ENCODE measurements around the gene ZNF358. TPM values are rescaled to one million over a fixed set of nuclear protein-coding genes. Genes with fewer than 3 reads are reported as not detected.

Gene ZNF358
- total and polyA plus RNA-seq, 12 donors = 61.4 to 167 (median 76.5) TPM

- Histone ChIP-seq H3K4me3 (peak overlapping the region in 8 of 10 donors; percentile 10 to 45 (median 41)), H3K4me1 (peaks cover 0 to 7% (median 0%) of the 10 kb centered on the region in 9 donors), H3K27me3 (no peaks in the 10 kb centered on the region), H3K27ac (peak overlapping the region in 1 of 10 donors; percentile 10), H3K9me3 (no peaks in the 10 kb centered on the region), H3K36me3 (peaks cover 0 to 69% (median 20%) of the 10 kb centered on the region in 9 donors)
- DNase-seq (peak; percentile 69 to 74), ATAC-seq (peak; percentile 92 to 96 (median 94))
- TF ChIP-seq CTCF (IDR thresholded peaks at IDR 0.05) = no peak
- 28 to 35% methylated on average over 44 to 51 of the region's 51 CpGs for WGBS, 2 donors
- intact Hi-C loops (cut with DNase I) = loop anchor here in 1 of 10 donors (1.0 kb wide), 1 partner anchor 16 kb away; the partner anchor contains the start of gene PNPLA6
Observed at GRCh38 chr19:7550987-7551761, 35.3 kb downstream of the ZNF358 start.

GRCh38 chr19:7552781-7553180 lies 36.9 kb downstream of the ZNF358 start:
- no peak for DNase-seq
- Histone ChIP-seq H3K36me3 (peaks cover 0 to 79% (median 33%) of the 10 kb centered on the region in 9 donors), H3K27me3 (no peaks in the 10 kb centered on the region), H3K4me3 (no peak overlapping the region), H3K27ac (no peak overlapping the region), H3K9me3 (no peaks in the 10 kb centered on the region), H3K4me1 (peaks cover 0 to 6% (median 0%) of the 10 kb centered on the region in 9 donors)
- intact Hi-C loops (cut with DNase I) = no loop called here
- no peak for ATAC-seq
- 71 to 91% methylated on average over 2 of the region's 2 CpGs for WGBS, 2 donors
- TF ChIP-seq CTCF (IDR thresholded peaks at IDR 0.05) = no peak

GRCh38 chr19:7554565-7554964 lies 38.7 kb downstream of the ZNF358 start:
- intact Hi-C loops (cut with DNase I) = no loop called here
- peaks cover 0 to 95% (median 47%) of the 10 kb centered on the region in 9 donors for H3K36me3 ChIP-seq
- TF ChIP-seq CTCF (IDR thresholded peaks at IDR 0.05) = no peak
- DNase-seq = no peak
- ATAC-seq = no peak
- no peak overlapping the region for H3K27ac ChIP-seq
- H3K27me3 ChIP-seq = no peaks in the 10 kb centered on the region
- peaks cover 0 to 6% (median 0%) of the 10 kb centered on the region in 9 donors for H3K4me1 ChIP-seq
- H3K9me3 ChIP-seq = no peaks in the 10 kb centered on the region
- 90% methylated on average over 28 of the region's 28 CpGs for WGBS, 2 donors
- H3K4me3 ChIP-seq = no peak overlapping the region

- no peak for ATAC-seq
- no peak for TF ChIP-seq CTCF (IDR thresholded peaks at IDR 0.05)
- peaks cover 0 to 95% (median 46%) of the 10 kb centered on the region in 9 donors for H3K36me3 ChIP-seq
- H3K9me3 ChIP-seq = no peaks in the 10 kb centered on the region
- H3K27ac ChIP-seq = no peak overlapping the region
- DNase-seq = no peak
- no peak overlapping the region for H3K4me3 ChIP-seq
- peaks cover 0 to 6% (median 0%) of the 10 kb centered on the region in 9 donors for H3K4me1 ChIP-seq
- intact Hi-C loops (cut with DNase I) = no loop called here
- 69 to 74% methylated on average over 62 of the region's 62 CpGs for WGBS, 2 donors
- no peaks in the 10 kb centered on the region for H3K27me3 ChIP-seq
Observed at GRCh38 chr19:7554990-7555864, 39.3 kb downstream of the ZNF358 start.
